ENCODE data around the gene PAX3.

Gene PAX3

DNA sequence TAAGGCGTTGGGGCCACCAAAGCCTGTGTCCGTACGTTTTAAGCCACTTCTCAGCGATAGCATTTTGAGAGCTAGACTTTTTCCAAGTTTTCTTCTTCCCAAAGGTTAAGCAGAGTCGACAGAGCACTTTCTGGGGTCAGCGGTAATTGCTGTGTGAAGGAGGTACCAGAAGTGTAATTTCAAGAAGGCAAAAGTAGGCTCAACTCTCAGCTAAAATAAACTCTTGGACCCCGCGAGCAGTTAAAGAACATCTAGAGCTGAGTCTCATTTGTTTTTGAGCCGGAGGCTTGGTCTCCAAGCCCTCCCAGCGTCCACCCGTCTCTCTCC is 1.9 kb upstream of the PAX3 start:
- Histone ChIP-seq H2AFZ (ENCODE audit: low read depth, low read length) (no peak overlapping the region), H3K4me2 (ENCODE audit: low read length) (no peak overlapping the region), H3K27me3 (ENCODE audit: low read depth, low read length) (no peaks in the 10 kb centered on the region), H4K20me1 (ENCODE audit: insufficient read depth, low read length) (no peaks in the 10 kb centered on the region), H3K9ac (ENCODE audit: low read length) (no peak overlapping the region), H3K4me1 (ENCODE audit: low read length) (no peaks in the 10 kb centered on the region), H3K27ac (ENCODE audit: low read length) (no peak overlapping the region), H3K79me2 (ENCODE audit: low read length) (no peaks in the 10 kb centered on the region), H3K36me3 (replicated peaks; ENCODE audit: low read depth, low read length) (no peaks in the 10 kb centered on the region), H3K9me3 (ENCODE audit: insufficient read depth, low read length) (no peaks in the 10 kb centered on the region), H3K4me3 (ENCODE audit: low read length) (no peak overlapping the region)
- TF ChIP-seq EZH2phosphoT487 (IDR thresholded peaks at IDR 0.05; ENCODE audit: low read depth): no peak
- TF ChIP-seq, protein P1, sequence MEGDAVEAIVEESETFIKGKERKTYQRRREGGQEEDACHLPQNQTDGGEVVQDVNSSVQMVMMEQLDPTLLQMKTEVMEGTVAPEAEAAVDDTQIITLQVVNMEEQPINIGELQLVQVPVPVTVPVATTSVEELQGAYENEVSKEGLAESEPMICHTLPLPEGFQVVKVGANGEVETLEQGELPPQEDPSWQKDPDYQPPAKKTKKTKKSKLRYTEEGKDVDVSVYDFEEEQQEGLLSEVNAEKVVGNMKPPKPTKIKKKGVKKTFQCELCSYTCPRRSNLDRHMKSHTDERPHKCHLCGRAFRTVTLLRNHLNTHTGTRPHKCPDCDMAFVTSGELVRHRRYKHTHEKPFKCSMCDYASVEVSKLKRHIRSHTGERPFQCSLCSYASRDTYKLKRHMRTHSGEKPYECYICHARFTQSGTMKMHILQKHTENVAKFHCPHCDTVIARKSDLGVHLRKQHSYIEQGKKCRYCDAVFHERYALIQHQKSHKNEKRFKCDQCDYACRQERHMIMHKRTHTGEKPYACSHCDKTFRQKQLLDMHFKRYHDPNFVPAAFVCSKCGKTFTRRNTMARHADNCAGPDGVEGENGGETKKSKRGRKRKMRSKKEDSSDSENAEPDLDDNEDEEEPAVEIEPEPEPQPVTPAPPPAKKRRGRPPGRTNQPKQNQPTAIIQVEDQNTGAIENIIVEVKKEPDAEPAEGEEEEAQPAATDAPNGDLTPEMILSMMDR (IDR thresholded peaks at IDR 0.05; ENCODE audit: low read depth, low read length): no peak

GRCh38 chr2:222299906-222300725 is 1.3 kb upstream of the PAX3 start:
- TF ChIP-seq, protein P1 (IDR thresholded peaks at IDR 0.05; ENCODE audit: low read depth, low read length): no peak
- TF ChIP-seq EZH2phosphoT487 (IDR thresholded peaks at IDR 0.05; ENCODE audit: low read depth): no peak
- Histone ChIP-seq H3K27ac (ENCODE audit: low read length) (no peak overlapping the region), H3K4me2 (ENCODE audit: low read length) (no peak overlapping the region), H3K4me3 (ENCODE audit: low read length) (no peak overlapping the region), H3K9me3 (ENCODE audit: insufficient read depth, low read length) (no peaks in the 10 kb centered on the region), H3K79me2 (ENCODE audit: low read length) (no peaks in the 10 kb centered on the region), H2AFZ (ENCODE audit: low read depth, low read length) (no peak overlapping the region), H4K20me1 (ENCODE audit: insufficient read depth, low read length) (no peaks in the 10 kb centered on the region), H3K9ac (ENCODE audit: low read length) (no peak overlapping the region), H3K27me3 (ENCODE audit: low read depth, low read length) (no peaks in the 10 kb centered on the region), H3K36me3 (replicated peaks; ENCODE audit: low read depth, low read length) (no peaks in the 10 kb centered on the region), H3K4me1 (ENCODE audit: low read length) (no peaks in the 10 kb centered on the region)

DNA sequence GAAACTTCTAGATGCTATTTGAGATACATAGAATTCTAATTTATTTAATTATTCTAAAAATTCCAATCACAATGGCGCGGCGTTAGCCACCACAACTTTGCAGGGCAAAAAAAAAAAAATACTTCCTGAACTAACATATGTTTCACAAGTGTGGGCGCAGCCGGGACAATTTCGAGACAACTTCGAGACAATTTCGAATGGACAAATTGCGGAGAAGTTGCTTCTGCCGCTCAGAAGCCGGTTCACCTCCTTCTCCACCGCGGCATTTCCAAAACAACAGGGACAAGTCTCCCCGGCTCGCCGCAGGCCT is 842 bp downstream of the PAX3 start:
- Histone ChIP-seq H3K4me1 (ENCODE audit: low read length) (no peaks in the 10 kb centered on the region), H3K9ac (ENCODE audit: low read length) (no peak overlapping the region), H4K20me1 (ENCODE audit: insufficient read depth, low read length) (no peaks in the 10 kb centered on the region), H3K4me2 (ENCODE audit: low read length) (no peak overlapping the region), H2AFZ (ENCODE audit: low read depth, low read length) (no peak overlapping the region), H3K79me2 (ENCODE audit: low read length) (no peaks in the 10 kb centered on the region), H3K27ac (ENCODE audit: low read length) (no peak overlapping the region), H3K36me3 (replicated peaks; ENCODE audit: low read depth, low read length) (no peaks in the 10 kb centered on the region), H3K4me3 (ENCODE audit: low read length) (no peak overlapping the region), H3K27me3 (ENCODE audit: low read depth, low read length) (no peaks in the 10 kb centered on the region), H3K9me3 (ENCODE audit: insufficient read depth, low read length) (no peaks in the 10 kb centered on the region)
- TF ChIP-seq, protein P1 (IDR thresholded peaks at IDR 0.05; ENCODE audit: low read depth, low read length): no peak
- no peak for TF ChIP-seq EZH2phosphoT487 (IDR thresholded peaks at IDR 0.05; ENCODE audit: low read depth)

- Histone ChIP-seq H3K27me3 (ENCODE audit: low read depth, low read length) (no peaks in the 10 kb centered on the region), H3K4me2 (ENCODE audit: low read length) (no peak overlapping the region), H4K20me1 (ENCODE audit: insufficient read depth, low read length) (no peaks in the 10 kb centered on the region), H3K79me2 (ENCODE audit: low read length) (no peaks in the 10 kb centered on the region), H3K4me3 (ENCODE audit: low read length) (no peak overlapping the region), H3K4me1 (ENCODE audit: low read length) (no peaks in the 10 kb centered on the region), H3K9me3 (ENCODE audit: insufficient read depth, low read length) (no peaks in the 10 kb centered on the region), H2AFZ (ENCODE audit: low read depth, low read length) (no peak overlapping the region), H3K9ac (ENCODE audit: low read length) (no peak overlapping the region), H3K27ac (ENCODE audit: low read length) (no peak overlapping the region), H3K36me3 (replicated peaks; ENCODE audit: low read depth, low read length) (no peaks in the 10 kb centered on the region)
- TF ChIP-seq, protein P1 (IDR thresholded peaks at IDR 0.05; ENCODE audit: low read depth, low read length): no peak
Observed at GRCh38 chr2:222297600-222297935, 1.2 kb downstream of the PAX3 start.

All from OCI-LY3 (cell line).